HG03025 (cell line): ENCODE data around the gene HIVEP3.
"Not testable (repeated sequence)": the region's sequence is repeated elsewhere in the genome, so short reads cannot be mapped to it uniquely, and the experiment has no call there.

Source experiments
- ATAC-seq: cut with Tn5 transposase; IDR thresholded peaks from one replicate; pipeline ENCODE4 v1.9.1; 2021; ENCODE audit warnings: mild to moderate bottlenecking, moderate library complexity; ENCODE audit not compliant: unreplicated experiment, low FRiP score

HIVEP3 gene

GRCh38 chr1:41924911-41925310, 6.2 kb upstream of the HIVEP3 start:
- ATAC-seq, result no peak

GRCh38 chr1:41921271-41921670, 2.5 kb upstream of the HIVEP3 start:
- not testable (repeated sequence) for ATAC-seq

- no peak for ATAC-seq
These were observed 1.9 kb upstream of the HIVEP3 start for GRCh38 chr1:41920658-41921057.

- no peak for ATAC-seq
These were observed 1.2 kb upstream of the HIVEP3 start for GRCh38 chr1:41919764-41920397.

- ATAC-seq, result no peak
These were observed 409 bp upstream of the HIVEP3 start for GRCh38 chr1:41919131-41919530.

GRCh38 chr1:41917835-41918449, 780 bp downstream of the HIVEP3 start:
- no peak for ATAC-seq

GRCh38 chr1:41917076-41917475, 1.6 kb downstream of the HIVEP3 start:
- no peak for ATAC-seq

- no peak for ATAC-seq
These were observed 2.7 kb downstream of the HIVEP3 start for GRCh38 chr1:41915786-41916571.

- no peak for ATAC-seq
These were observed 4.2 kb downstream of the HIVEP3 start for GRCh38 chr1:41914516-41914915.

- ATAC-seq, result no peak
These were observed 5.7 kb downstream of the HIVEP3 start for GRCh38 chr1:41913014-41913413.

- no peak for ATAC-seq
These were observed 10.3 kb downstream of the HIVEP3 start for GRCh38 chr1:41908288-41908895.

- no peak for ATAC-seq
These were observed 11.3 kb downstream of the HIVEP3 start for GRCh38 chr1:41907446-41907845.

GRCh38 chr1:41906943-41907342, 11.8 kb downstream of the HIVEP3 start:
- no peak for ATAC-seq

GRCh38 chr1:41905093-41905675, 13.5 kb downstream of the HIVEP3 start:
- ATAC-seq, result no peak

- ATAC-seq, result no peak
These were observed 16.1 kb downstream of the HIVEP3 start for GRCh38 chr1:41902664-41903063.

- no peak for ATAC-seq
These were observed 16.6 kb downstream of the HIVEP3 start for GRCh38 chr1:41902159-41902577.

GRCh38 chr1:41901551-41901950, 17.2 kb downstream of the HIVEP3 start:
- no peak for ATAC-seq

- no peak for ATAC-seq
These were observed 17.9 kb downstream of the HIVEP3 start for GRCh38 chr1:41900603-41901444.

- no peak for ATAC-seq
These were observed 20.5 kb downstream of the HIVEP3 start for GRCh38 chr1:41898191-41898713.

GRCh38 chr1:41895552-41895951, 23.2 kb downstream of the HIVEP3 start:
- ATAC-seq, result no peak
